ENCODE results near the gene IPCEF1.

DNA sequence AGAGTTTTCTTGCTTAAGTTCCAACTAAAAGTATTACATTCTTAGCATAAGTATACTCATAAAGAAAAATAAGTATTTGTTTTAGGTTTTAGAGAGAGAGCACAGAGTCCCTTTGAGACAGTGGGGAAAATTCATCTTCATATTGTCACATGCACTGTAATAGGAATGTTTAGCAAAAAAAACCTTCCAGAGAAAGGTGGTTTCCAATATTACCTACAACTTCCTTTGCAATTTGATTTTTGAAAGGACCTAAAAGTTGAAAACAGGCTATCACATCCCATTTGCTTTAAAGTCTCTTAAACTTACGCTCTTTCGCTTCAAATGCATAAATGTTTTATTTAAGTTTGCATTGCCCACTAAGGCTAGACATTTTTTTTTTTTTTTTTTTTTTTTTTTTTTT, 231.2 kb downstream of the IPCEF1 start:
- TF ChIP-seq CTCF (conservative IDR thresholded peaks at IDR 0.05) (no peak), EZH2 (IDR thresholded peaks at IDR 0.05; ENCODE audit: low read depth) (no peak)
